Stimulated activated CD8-positive, alpha-beta memory T cell treated with anti-CD3 and anti-CD28 coated beads, Interleukin-12 subunit alpha, Interleukin-12 subunit beta, amount 100 ng/mL, for 4 hours (primary cell): ENCODE results near the gene ADAMTS15.

Experiments used
- DNase-seq: peaks from one replicate; pipeline ENCODE4 v3.0.0-alpha.2; 2020; ENCODE audit warnings: low read depth

ADAMTS15 gene

GRCh38 chr11:130418756-130419155 is 29.7 kb upstream of the ADAMTS15 start:
- DNase-seq = no peak

- no peak for DNase-seq
These were observed 27.8 kb upstream of the ADAMTS15 start for GRCh38 chr11:130420478-130421198.

GRCh38 chr11:130421199-130421585 is 27.3 kb upstream of the ADAMTS15 start:
- DNase-seq = no peak

- no peak for DNase-seq
These were observed 26.7 kb upstream of the ADAMTS15 start for GRCh38 chr11:130421697-130422096.

- DNase-seq = no peak
These were observed 26.0 kb upstream of the ADAMTS15 start for GRCh38 chr11:130422251-130422995.

- no peak for DNase-seq
These were observed 24.8 kb upstream of the ADAMTS15 start for GRCh38 chr11:130423541-130424142.

- no peak for DNase-seq
These were observed 23.8 kb upstream of the ADAMTS15 start for GRCh38 chr11:130424613-130425140.

GRCh38 chr11:130425156-130425555 is 23.3 kb upstream of the ADAMTS15 start:
- DNase-seq = no peak

GRCh38 chr11:130426223-130426836 is 22.1 kb upstream of the ADAMTS15 start:
- DNase-seq = no peak

GRCh38 chr11:130426837-130427341 is 21.6 kb upstream of the ADAMTS15 start:
- DNase-seq = no peak

- DNase-seq = no peak
These were observed 20.7 kb upstream of the ADAMTS15 start for GRCh38 chr11:130427581-130428315.

- no peak for DNase-seq
These were observed 19.9 kb upstream of the ADAMTS15 start, which contains the start of gene ADAMTS8 for GRCh38 chr11:130428316-130429119. Gene ADAMTS8 (minus strand): TSS chr11:130428609. CDS start chr11:130428286, 323 bp downstream.

- DNase-seq = no peak
These were observed 19.2 kb upstream of the ADAMTS15 start for GRCh38 chr11:130429120-130429681.

GRCh38 chr11:130429983-130430382 is 18.5 kb upstream of the ADAMTS15 start:
- no peak for DNase-seq

- DNase-seq = peak; percentile 16
These were observed 17.1 kb upstream of the ADAMTS15 start for GRCh38 chr11:130431331-130431773.

GRCh38 chr11:130431801-130432200 is 16.6 kb upstream of the ADAMTS15 start:
- DNase-seq = no peak

- DNase-seq = no peak
These were observed 15.1 kb upstream of the ADAMTS15 start for GRCh38 chr11:130433357-130433756.

- DNase-seq = peak; percentile 24
These were observed 13.8 kb upstream of the ADAMTS15 start for GRCh38 chr11:130434521-130435223.

- no peak for DNase-seq
These were observed 12.8 kb upstream of the ADAMTS15 start for GRCh38 chr11:130435671-130436070.
